GM12878 (cell line): ENCODE results near the gene PHKA1.

ENCODE experiments used
- CTCF ChIP-seq, 3 experiments: IDR thresholded peaks in 2 of 3; conservative IDR thresholded peaks in 1 of 3; 2 replicates each; pipeline ENCODE4 v1.5.1; 2011; ENCODE audit warnings: low read depth in 3 of 3, low read length in 3 of 3, mild to moderate bottlenecking in 3 of 3, control low read depth in 2 of 3, moderate library complexity in 2 of 3, inconsistent platforms in 1 of 3, mixed read lengths in 1 of 3; ENCODE audit not compliant: control insufficient read depth in 2 of 3, insufficient read depth in 1 of 3; ENCODE audit errors: extremely low read depth in 1 of 3
- EGR1 ChIP-seq, 2 experiments: IDR thresholded peaks; 1 replicate in 1 of 2; 2 replicates in 1 of 2; pipeline ENCODE4 v1.6.1; 2011 to 2012; ENCODE audit warnings: low read depth in 2 of 2, low read length in 2 of 2, borderline replicate concordance in 1 of 2, mild to moderate bottlenecking in 1 of 2, moderate library complexity in 1 of 2
- ESRRA ChIP-seq: IDR thresholded peaks from 2 replicates; pipeline ENCODE4 v1.6.1; 2012; ENCODE audit warnings: mild to moderate bottlenecking, low read length, improper control_type of control experiment
- KAT2A ChIP-seq: conservative IDR thresholded peaks from 2 replicates; pipeline ENCODE4 v1.6.1; 2011; ENCODE audit warnings: low read depth, low read length; ENCODE audit not compliant: control insufficient read depth
- NBN ChIP-seq: fragments of 450-650 bp; IDR thresholded peaks from 2 replicates; pipeline ENCODE4 v1.6.1; 2016
- RFX5 ChIP-seq: IDR thresholded peaks from 2 replicates; pipeline ENCODE4 v1.6.1; 2011; ENCODE audit warnings: low read depth, low read length, improper control_type of control experiment
- ZSCAN29 ChIP-seq: fragments of 450-650 bp; IDR thresholded peaks from 2 replicates; pipeline ENCODE4 v1.6.1; 2017; ENCODE audit warnings: mild to moderate bottlenecking, moderate library complexity

GRCh38 chrX:72727846-72728245 lies 13.7 kb upstream of the PHKA1 start:
- TF ChIP-seq CTCF (IDR thresholded peaks at IDR 0.05 in 2 of 3, conservative IDR thresholded peaks at IDR 0.05 in 1 of 3; ENCODE audit: control insufficient read depth in 2 of 3, extremely low read depth in 1 of 3, insufficient read depth in 1 of 3, low read depth in 3 of 3, low read length in 3 of 3) (no peak), ZSCAN29 (no peak), KAT2A (no peak), ESRRA (no peak), RFX5 (no peak), NBN (no peak), EGR1 (IDR thresholded peaks at IDR 0.05; ENCODE audit: borderline replicate concordance in 1 of 2, low read depth in 2 of 2, low read length in 2 of 2) (no peak)
